ENCODE data around the gene C7. TPM values are rescaled to one million over a fixed set of nuclear protein-coding genes. Genes with fewer than 3 reads are reported as not detected.

The C7 gene
- total and polyA plus RNA-seq, 10 of the 15 experiments (the other 5 are each of a cell fraction or from before 2014, with no cell fraction given) = 0.90 TPM; not detected in 9

GRCh38 chr5:40869384-40869783 lies 39.9 kb upstream of the C7 start:
- peaks cover 6% of the 10 kb centered on the region; the same call in 1 of the 2 replicates for H3K4me1 ChIP-seq (ENCODE audit: control insufficient read depth, insufficient read depth, low read length)
- TF ChIP-seq DPF2 (IDR thresholded peaks at IDR 0.05) = no peak
- no peak for TF ChIP-seq MAX (IDR thresholded peaks at IDR 0.05; ENCODE audit: low read depth, low read length)
- no peak for TF ChIP-seq BACH1 (IDR thresholded peaks at IDR 0.05; ENCODE audit: borderline replicate concordance)
- no peak for TF ChIP-seq ZNF384 (IDR thresholded peaks at IDR 0.05; ENCODE audit: borderline replicate concordance, low read depth, low read length)
- TF ChIP-seq RFX5 (IDR thresholded peaks at IDR 0.05; ENCODE audit: low read depth, low read length) = no peak
- no peaks in the 10 kb centered on the region for H4K20me1 ChIP-seq (ENCODE audit: control insufficient read depth, insufficient read depth)
- DNase-seq (ENCODE audit: low read depth, low spot score) (no peak), ATAC-seq (no peak), FAIRE-seq (no peak)
- 0% methylated on average over 1 of the region's 1 CpG for WGBS (ENCODE audit: insufficient coverage, insufficient replicate concordance, low lambda C conversion rate, missing lambda C conversion rate)
- CTCF ChIA-PET = no interaction called here
- no TSS peak for BruUV-seq (replicated peaks)
- in situ Hi-C loops (cut with MboI) = no loop called here
- SMC1A ChIA-PET (ENCODE audit: uncharacterized antibody, unreplicated experiment) = no interaction called here
- H3K4me3 ChIP-seq = no peak overlapping the region
- RAD21 ChIA-PET (ENCODE audit: unreplicated experiment) = no interaction called here
- no peaks in the 10 kb centered on the region; a peak in 1 of 4 replicates for H3K27me3 ChIP-seq (replicated peaks in 1 of 2; ENCODE audit: control insufficient read depth in 2 of 2, insufficient read depth in 2 of 2, low read length in 1 of 2)
- no peaks in the 10 kb centered on the region for H3K36me3 ChIP-seq (ENCODE audit: control insufficient read depth in 2 of 2, insufficient read depth in 2 of 2, low read length in 1 of 2)
- POLR2A ChIA-PET = no interaction called here
- H2AFZ ChIP-seq (ENCODE audit: control insufficient read depth, low read depth, low read length) = no peak overlapping the region
- H3K27ac ChIP-seq (ENCODE audit: control insufficient read depth, insufficient read depth) = no peak overlapping the region
- H3K4me2 ChIP-seq (ENCODE audit: control insufficient read depth, insufficient read depth) = no peak overlapping the region
- H3K9ac ChIP-seq (ENCODE audit: control insufficient read depth, insufficient read depth, low read length) = no peak overlapping the region
- H3K9me3 ChIP-seq (replicated peaks; ENCODE audit: control insufficient read depth, insufficient read depth, low read length) = no peaks in the 10 kb centered on the region; the same call in 2 of the 3 replicates
- intact Hi-C loops (cut with micrococcal nuclease; ENCODE audit: unreplicated experiment) = no loop called here
- no peaks in the 10 kb centered on the region for H3K79me2 ChIP-seq (ENCODE audit: control insufficient read depth, insufficient read depth, low read length)

- Histone ChIP-seq H3K9ac (ENCODE audit: control insufficient read depth, insufficient read depth, low read length) (no peak overlapping the region), H3K36me3 (ENCODE audit: control insufficient read depth in 2 of 2, insufficient read depth in 2 of 2, low read length in 1 of 2) (no peaks in the 10 kb centered on the region), H3K4me3 (no peak overlapping the region), H2AFZ (ENCODE audit: control insufficient read depth, low read depth, low read length) (no peak overlapping the region), H3K4me1 (ENCODE audit: control insufficient read depth, insufficient read depth, low read length) (peaks cover 6% of the 10 kb centered on the region; the same call in 1 of the 2 replicates), H3K27ac (ENCODE audit: control insufficient read depth, insufficient read depth) (no peak overlapping the region), H3K9me3 (replicated peaks; ENCODE audit: control insufficient read depth, insufficient read depth, low read length) (no peaks in the 10 kb centered on the region), H4K20me1 (ENCODE audit: control insufficient read depth, insufficient read depth) (no peaks in the 10 kb centered on the region), H3K4me2 (ENCODE audit: control insufficient read depth, insufficient read depth) (no peak overlapping the region), H3K79me2 (ENCODE audit: control insufficient read depth, insufficient read depth, low read length) (no peaks in the 10 kb centered on the region), H3K27me3 (replicated peaks in 1 of 2; ENCODE audit: control insufficient read depth in 2 of 2, insufficient read depth in 2 of 2, low read length in 1 of 2) (no peaks in the 10 kb centered on the region; a peak in 1 of 4 replicates)
- ChIA-PET POLR2A (no interaction called here), CTCF (interaction anchor here (1.2 kb wide), 1 partner anchor 27 kb away, joined by 3 read pairs; no protein-coding TSS in a partner anchor), RAD21 (ENCODE audit: unreplicated experiment) (interaction anchor here (1.2 kb wide), 1 partner anchor 38 kb away, joined by 3 read pairs; no protein-coding TSS in a partner anchor), SMC1A (ENCODE audit: uncharacterized antibody, unreplicated experiment) (no interaction called here)
- FAIRE-seq (no peak), DNase-seq (ENCODE audit: low read depth, low spot score) (no peak), ATAC-seq (no peak)
- no TSS peak for BruUV-seq (replicated peaks)
- intact Hi-C loops (cut with micrococcal nuclease; ENCODE audit: unreplicated experiment) = no loop called here
- in situ Hi-C loops (cut with MboI) = loop anchor here (10.0 kb wide), 1 partner anchor 1156 kb away; no protein-coding TSS in a partner anchor
- WGBS (ENCODE audit: insufficient coverage, insufficient replicate concordance, low lambda C conversion rate, missing lambda C conversion rate) = 32% methylated on average over 4 of the region's 4 CpGs
- TF ChIP-seq TAF1 (IDR thresholded peaks at IDR 0.05; ENCODE audit: borderline replicate concordance, low read depth, low read length) = no peak
- no peak for TF ChIP-seq LARP7 (IDR thresholded peaks at IDR 0.05)
- no peak for TF ChIP-seq ZBTB4 (CRISPR knock-in tag; IDR thresholded peaks at IDR 0.05)
- no peak for TF ChIP-seq MEF2B (IDR thresholded peaks at IDR 0.05; ENCODE audit: partially characterized antibody, poor library complexity, severe bottlenecking)
- no peak for TF ChIP-seq CBX3 (IDR thresholded peaks at IDR 0.05; ENCODE audit: borderline replicate concordance, low read depth)
- TF ChIP-seq CREM (IDR thresholded peaks at IDR 0.05; ENCODE audit: low read depth) = no peak
- no peak for TF ChIP-seq USF1 (IDR thresholded peaks at IDR 0.05; ENCODE audit: borderline replicate concordance, extremely low read length, insufficient read depth, low read depth, low read length)
- TF ChIP-seq RAD51 (IDR thresholded peaks at IDR 0.05) = no peak
- TF ChIP-seq IRF4 (IDR thresholded peaks at IDR 0.05; ENCODE audit: low read depth, low read length) = no peak
- TF ChIP-seq NR2C1 (IDR thresholded peaks at IDR 0.05) = no peak
Measured at GRCh38 chr5:40871177-40871576, 38.1 kb upstream of the C7 start.
